Left forelimb (tissue), 1 donor: ENCODE measurements around the gene KCNG2.
A peak's percentile ranks its signal among the peaks of the same experiment; 100 is the strongest.

Source experiments
- DNase-seq: peaks from one replicate; pipeline ENCODE4 v3.0.0-alpha.2; 2018; ENCODE audit warnings: low spot score

Gene KCNG2

DNA sequence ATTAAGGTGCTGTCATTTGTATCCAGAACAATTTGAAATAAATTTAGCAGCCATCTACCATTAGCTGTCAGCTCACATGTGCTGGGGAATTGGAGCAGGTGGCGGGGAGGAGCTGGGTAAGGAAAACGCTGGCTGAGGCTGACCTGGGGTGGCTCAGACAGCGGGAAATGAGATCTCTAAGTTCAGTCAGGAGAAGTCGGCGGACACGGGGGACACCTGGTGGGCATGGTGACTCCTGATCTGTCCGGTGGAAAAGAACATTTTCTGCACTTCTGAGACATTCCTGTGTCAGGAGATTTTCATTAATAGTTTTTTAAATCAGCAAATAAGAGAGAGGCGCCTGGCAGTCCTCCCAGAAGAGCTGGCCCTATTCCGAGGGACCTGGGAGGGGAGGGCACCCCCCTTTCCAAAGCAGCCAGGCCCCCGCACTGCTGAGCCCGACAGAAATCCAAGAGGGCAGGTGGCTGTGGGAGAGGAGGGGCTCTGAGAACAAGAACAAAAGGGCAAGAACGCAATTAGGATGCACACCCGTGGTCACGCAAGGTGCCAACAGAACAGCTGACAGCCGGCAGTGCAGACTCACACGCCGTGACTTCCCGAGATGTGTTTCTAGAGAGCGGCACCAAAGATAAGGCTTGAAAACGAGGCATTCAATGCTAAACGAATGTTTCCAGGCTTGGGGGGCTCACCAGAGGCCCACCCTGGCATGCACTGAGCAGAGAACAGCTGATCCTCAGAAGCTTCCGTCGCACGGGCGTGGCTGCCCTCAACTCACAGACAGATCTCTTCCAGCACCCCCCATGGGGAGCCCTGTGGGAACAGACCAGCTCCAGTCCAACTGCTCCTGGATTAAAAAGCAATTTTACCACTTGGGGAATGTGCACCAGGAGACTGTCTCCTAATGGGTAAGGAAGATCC, 127.3 kb downstream of the KCNG2 start:
- peak; percentile 68 for DNase-seq

GRCh38 chr18:79926306-79926705, 128.6 kb downstream of the KCNG2 start:
- DNase-seq, result no peak

- peak; percentile 17 for DNase-seq
Measured at GRCh38 chr18:79926715-79927606, 129.2 kb downstream of the KCNG2 start.

GRCh38 chr18:79927607-79928562, 130.1 kb downstream of the KCNG2 start:
- DNase-seq, result peak; percentile 65

DNA sequence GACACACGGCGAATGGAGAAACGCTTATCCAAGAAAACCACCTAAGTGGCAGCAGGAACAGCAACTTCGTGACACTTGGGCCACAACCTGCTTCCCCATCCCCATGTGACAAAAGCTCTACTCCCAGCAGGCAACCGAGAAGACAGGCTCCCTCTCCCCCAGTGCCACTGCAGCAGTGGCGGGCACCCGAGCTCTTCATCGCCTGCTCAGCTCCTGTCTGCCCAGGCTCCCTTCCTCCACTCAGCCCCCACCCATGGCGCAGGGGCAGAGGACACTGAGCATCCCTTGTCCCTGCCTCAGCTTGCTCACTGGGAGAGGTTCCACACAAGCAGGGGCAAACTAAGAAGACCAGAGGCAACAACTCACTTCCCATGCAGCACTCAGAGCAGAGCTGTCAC, 130.8 kb downstream of the KCNG2 start:
- DNase-seq, result peak; percentile 34

- DNase-seq, result no peak
Measured at GRCh38 chr18:79930020-79930642, 132.4 kb downstream of the KCNG2 start.

- peak; percentile 23 for DNase-seq
Measured at GRCh38 chr18:79931475-79931874, 133.7 kb downstream of the KCNG2 start.

DNA sequence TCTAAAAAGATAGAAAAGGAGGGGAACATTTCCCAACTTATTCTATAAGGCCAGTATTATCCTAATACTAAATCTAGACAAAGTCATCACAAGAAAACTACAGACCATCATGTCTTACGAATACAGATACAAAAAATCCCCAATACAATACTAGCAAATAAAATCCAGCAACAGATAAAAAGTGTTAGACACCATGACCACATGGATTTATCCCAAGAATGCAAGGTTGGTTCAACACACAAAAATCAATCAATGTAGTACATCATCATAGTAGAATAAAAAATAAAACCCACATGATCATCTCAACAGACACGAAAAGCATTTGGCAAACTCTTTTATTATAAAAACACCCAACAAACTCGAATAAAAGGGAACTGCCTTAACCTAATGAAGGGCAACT, 135.2 kb downstream of the KCNG2 start:
- no peak for DNase-seq

DNA sequence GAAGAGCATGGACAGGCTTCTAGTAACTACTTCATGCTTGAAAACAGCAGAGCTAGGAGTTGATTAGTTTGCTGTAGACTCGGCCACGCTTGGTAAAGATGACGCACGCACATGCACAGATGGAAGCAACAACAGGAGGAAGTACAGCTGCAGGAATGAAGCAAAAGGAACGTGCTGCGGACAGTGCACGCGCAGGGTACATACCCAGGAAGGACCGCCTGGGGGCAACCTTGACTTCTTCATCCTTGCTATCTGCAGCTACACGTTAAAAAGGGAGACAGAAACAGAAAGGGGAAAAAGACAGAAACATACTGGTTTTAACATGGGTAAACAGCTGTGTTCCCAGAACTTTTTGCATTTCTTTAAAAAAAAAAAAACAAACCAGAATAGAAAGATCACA, 136.0 kb downstream of the KCNG2 start:
- peak; percentile 46 for DNase-seq

GRCh38 chr18:79934311-79935097, 136.8 kb downstream of the KCNG2 start:
- peak; percentile 51 for DNase-seq

DNA sequence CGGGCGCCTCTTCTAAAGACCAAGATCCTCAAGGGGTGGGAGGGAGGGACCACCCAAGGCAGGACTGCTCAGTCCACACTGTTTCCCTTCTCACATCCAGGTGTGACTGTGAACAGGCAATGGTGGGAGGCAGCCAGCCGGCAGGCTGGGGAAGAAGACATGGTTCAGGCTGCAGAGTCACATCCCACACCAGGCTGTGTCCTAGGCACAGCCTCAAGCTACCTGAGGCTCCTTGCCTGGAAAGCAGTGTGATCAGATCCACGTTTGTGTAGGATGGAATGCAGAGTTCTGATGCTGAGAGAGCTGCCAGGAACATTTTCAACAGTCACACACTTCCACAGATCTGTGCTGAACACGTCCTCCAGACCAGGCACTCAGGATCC, 137.4 kb downstream of the KCNG2 start:
- peak; percentile 41 for DNase-seq

- peak; percentile 4 for DNase-seq
Measured at GRCh38 chr18:79935499-79935898, 137.8 kb downstream of the KCNG2 start.

DNA sequence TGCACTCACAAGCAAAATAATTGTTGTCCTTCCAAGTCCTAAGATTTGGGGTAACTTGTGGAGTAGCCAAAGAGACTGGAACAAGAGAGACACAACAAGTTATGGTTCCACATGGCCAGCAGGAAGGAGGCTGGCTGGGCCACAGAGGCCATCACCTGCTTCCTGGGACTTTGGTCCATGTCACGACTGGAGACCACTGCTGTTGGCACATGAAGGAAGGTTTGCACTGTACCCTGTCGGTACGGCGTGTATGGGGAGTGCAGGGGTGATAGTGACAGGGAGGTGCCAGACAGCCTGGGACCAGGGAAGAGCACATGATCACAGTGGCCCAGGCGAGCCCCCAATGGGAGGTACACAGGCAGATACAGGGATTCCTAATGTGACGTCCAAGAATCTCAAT, 138.2 kb downstream of the KCNG2 start:
- DNase-seq, result peak; percentile 12

DNA sequence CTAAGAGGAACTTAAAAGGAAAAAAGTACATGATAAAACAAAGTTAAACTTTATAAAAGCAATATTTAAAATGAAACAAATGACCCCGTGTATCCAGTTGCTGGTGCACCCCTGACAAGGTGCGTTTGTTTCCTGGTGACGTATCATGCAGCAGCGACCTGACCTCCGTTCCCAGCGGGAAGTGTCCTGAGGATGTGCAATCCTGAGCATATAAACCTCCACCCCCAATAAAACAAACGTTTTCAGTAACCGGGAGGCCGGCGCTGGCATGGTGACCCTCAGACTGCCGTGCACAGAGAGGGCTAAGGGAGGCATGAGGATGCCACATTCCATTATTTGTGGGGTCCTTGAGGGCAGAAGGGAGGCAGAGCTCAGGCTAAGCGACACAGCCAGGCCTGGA, 138.9 kb downstream of the KCNG2 start:
- DNase-seq, result no peak

GRCh38 chr18:79937103-79937860, 139.5 kb downstream of the KCNG2 start:
- DNase-seq, result no peak

DNA sequence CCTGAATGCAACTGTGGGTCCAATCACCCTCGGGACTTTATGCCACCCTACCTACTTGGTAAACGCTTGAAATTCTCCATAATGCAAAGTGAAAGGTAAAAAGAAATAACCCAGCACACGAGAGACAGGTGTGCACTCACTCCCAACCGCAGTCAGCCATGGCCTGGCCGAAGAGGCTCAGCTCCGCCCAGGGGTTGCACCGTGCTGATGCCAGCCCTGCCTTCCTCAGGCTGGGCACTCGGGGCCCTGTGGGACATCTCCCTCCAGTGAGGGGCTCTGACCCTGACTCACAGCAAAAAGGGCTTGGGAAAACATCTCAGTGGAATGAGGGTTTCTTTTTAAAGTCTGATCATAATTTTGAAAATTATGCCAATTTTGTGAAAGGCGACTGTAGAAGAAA, 140.5 kb downstream of the KCNG2 start:
- DNase-seq, result peak; percentile 11

- no peak for DNase-seq
Measured at GRCh38 chr18:79939096-79939495, 141.4 kb downstream of the KCNG2 start.

DNA sequence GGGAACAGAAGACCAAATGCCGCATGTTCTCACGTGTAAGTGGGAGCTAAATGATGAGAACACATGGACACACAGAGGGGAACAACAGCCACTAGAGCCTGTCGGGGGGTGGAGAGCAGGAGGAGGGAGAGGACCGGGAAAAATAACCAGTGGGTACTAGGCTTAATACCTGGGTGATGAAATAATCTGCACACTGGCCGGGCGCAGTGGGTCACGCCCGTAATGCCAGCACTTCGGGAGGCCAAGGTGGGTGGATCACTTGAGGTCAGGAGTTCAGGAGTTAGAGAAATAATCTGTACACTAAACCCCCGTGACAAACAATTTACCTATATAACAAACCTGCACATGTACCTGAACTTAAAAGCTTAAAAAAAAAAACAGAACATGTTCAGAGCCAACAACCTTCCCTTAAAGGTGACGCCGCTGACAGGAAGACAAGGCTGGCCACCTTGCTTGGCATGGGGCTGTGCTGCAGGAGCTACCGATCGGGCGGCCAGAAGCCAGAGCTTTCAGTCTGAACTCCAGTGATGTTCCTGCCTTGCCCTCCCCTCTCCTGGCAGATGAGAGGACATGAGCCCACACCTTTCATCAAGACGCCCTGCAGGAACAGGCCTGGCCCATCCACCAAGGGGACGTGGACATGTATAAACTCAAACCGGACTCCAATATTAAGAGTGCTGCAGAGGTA, 142.5 kb downstream of the KCNG2 start:
- peak; percentile 31 for DNase-seq
